GM21423 (cell line): ENCODE results near the gene CD34.
A peak's percentile ranks its signal among the peaks of the same experiment; 100 is the strongest.

ENCODE experiments used
- ATAC-seq: cut with Tn5 transposase; IDR thresholded peaks from one replicate; pipeline ENCODE4 v1.9.1; 2021; ENCODE audit warnings: mild to moderate bottlenecking, moderate library complexity; ENCODE audit not compliant: unreplicated experiment

Gene CD34

DNA sequence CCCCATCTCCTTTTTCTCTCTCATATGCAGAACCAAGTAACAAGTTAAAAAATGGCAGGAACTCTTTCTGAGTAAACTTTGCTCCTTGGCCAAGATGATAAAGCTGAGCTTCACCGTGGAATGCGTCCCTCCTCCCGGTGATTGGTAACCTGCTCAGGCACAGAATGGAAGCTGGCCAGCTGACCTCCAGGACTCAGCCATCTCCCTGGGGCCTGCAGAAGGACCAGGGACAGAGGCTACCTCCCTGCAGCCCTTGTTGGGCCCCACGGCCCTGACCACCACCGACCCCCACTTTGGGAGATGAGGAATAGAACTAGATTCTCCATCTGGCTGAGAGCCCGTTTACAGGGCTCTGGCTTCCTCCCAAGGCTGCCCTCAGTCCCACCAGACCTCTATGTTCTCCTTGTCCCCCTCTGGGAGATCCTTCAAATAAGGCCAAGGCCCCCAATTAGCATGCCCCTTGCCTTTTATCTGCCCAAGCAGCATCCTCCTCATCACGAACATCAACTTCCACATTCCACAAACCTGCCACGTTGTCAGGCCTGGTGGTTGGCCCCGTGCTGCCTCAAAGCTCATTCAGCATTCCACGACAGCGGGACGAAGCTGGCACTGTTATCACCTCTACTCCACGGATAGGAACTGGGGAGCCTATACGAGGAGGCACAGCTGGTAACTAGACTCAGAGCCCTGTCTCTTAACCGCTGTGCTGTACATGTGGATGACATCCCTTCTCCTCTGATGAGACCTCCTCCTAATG is 74.2 kb downstream of the CD34 start:
- ATAC-seq = no peak

DNA sequence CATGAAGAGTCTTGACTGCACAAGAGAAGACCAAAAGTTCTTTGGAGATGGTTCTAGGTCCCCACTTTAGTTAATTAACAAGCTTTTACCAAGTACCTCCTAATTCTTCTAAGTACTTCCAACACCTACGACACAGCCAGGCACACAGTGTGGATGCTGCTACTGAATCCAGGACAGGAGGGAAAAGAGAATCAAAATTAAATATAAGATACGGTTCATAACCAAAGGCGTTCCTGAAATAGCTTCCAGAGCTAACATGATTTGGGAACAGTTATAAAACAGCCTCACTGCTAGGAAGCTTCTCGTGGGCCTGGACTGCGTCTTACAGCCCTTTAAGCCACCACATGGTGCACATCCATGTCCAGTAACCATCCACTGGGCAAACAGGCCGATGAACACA is 75.0 kb downstream of the CD34 start:
- ATAC-seq = no peak

DNA sequence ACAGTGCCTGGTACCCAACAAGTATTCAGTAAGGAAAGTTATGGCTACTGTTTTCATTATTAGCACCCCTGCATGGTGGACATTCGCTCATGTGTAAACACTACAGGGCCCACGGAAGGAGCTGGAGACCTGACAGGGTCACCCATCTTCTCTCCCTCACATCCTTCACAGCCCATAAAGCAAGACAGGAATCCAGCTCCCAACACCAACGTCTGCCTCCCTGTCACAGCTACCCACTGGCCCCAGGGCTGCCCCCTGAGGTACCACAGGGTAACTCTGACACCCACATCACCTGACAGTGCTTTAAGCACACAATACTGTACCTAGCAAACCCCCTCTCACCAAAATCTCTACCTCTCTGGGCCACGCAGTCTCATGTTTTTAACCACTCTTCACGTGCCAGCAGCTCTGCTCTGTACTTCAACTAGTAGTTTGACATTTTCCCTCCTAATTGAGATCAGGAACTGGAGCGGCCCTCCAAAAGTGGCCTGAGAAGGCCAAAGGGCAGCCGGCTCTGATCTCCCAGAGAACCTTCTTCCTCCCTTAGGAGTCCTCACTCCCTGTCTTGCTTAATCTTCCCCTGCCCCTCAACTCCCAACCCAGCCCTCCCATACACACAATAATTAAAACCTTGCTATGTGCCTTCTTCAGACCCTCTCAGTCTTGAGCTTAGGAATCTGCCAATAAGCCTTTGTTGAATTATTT is 76.8 kb downstream of the CD34 start:
- ATAC-seq = no peak

DNA sequence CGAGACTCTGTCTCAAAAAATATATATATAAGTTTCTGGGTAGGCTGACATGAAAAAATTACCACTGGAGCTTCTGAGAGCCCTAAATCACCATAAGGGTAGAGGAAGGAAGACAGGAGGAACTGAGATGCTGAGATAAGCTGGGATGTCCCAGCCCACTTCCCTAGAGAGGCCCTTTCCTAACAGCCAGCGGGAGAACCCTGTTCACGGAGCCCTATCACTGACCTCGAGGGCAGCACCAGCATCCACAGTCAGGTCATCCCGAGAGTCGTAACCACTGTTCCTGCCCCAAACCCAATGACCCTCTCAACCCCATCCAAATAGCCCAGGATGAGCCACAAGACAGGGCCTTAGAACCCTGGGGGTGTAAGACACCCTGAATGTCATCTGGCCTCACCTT is 77.5 kb downstream of the CD34 start:
- ATAC-seq = no peak

DNA sequence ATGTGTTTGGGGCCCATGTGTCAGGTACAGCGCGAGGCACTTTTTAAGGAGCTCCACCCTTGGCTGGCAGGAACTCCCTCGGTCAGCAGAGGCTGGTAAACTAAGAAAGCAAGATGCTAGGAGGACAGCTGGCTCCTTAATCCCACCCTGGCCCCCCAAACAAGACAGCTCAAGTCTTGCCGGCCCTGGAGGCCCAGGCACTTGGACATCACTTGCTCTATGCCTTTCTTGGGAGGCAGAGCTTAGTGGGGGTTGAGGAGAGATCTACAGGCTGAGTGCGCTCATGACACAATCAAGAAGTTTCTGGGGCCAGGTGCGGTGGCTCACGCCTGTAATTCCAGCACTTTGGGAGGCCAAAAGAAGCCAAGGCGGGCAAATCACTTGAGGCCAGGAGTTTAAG is 78.1 kb downstream of the CD34 start:
- no peak for ATAC-seq

DNA sequence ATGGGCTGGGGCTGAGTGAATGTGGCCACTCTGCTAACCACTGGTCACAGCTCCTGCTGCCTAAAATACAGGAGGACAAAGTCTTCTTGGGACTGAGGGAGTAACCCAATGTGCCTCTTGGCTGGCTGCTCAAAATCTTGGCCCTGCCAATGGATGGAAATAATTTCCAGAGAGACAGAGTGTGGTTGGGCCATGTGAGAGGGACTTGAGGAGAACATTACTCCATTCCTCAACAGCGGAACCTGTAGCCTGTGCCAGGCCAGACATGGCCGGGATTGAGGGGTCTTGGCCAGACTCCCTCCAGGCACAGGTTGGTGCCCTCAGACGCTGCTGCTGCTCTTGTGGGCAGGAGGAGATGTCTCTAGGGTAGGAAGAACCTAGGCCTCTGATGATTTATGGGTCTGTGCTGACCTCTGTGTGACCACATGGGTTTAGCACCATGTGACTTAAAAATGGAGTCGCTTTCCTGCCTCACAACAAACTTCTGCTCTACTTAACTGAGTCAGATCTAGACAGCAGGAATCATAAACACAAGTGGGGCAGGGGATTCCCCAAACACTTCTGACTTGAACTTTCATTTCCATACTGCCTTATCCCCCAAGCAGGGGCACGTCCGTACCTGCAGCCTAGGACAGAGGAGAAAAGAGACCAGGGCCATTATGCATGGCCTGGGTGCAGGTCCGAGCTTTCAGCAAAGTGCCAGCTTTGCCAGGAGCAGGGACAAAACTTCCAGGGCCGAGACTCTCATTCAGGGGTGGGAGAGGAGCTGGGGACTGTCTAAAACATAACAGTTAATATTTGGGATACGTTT is 79.2 kb downstream of the CD34 start:
- peak; percentile 85 for ATAC-seq
